ENCODE measurements around the gene ARHGDIB.

DNA sequence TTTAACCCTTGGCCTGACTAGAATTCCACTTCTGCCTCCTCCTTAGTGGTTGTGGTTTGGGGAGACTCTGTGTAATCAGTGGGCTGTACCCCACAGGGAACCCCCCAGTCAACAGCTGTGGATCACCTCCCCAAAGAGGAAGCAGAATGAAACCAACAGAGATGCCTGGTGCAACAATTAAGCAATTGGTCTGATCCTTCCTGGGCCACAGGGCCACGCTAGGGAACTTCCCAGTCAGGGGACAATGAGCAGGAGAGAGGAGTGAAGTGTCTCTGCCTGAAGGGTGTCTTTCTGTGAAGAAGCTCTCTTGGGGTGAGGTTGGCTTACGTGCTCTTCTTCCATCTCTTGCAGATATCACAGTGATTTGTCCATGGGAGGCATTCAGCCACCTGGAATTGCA lies 19.6 kb upstream of the ARHGDIB start:
- no peak for TF ChIP-seq POLR2A (IDR thresholded peaks at IDR 0.05)
- TF ChIP-seq, protein P1, sequence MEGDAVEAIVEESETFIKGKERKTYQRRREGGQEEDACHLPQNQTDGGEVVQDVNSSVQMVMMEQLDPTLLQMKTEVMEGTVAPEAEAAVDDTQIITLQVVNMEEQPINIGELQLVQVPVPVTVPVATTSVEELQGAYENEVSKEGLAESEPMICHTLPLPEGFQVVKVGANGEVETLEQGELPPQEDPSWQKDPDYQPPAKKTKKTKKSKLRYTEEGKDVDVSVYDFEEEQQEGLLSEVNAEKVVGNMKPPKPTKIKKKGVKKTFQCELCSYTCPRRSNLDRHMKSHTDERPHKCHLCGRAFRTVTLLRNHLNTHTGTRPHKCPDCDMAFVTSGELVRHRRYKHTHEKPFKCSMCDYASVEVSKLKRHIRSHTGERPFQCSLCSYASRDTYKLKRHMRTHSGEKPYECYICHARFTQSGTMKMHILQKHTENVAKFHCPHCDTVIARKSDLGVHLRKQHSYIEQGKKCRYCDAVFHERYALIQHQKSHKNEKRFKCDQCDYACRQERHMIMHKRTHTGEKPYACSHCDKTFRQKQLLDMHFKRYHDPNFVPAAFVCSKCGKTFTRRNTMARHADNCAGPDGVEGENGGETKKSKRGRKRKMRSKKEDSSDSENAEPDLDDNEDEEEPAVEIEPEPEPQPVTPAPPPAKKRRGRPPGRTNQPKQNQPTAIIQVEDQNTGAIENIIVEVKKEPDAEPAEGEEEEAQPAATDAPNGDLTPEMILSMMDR (IDR thresholded peaks at IDR 0.05) = no peak

All from tibial nerve (tissue), 3 donors.